ENCODE results near the gene ARMH1.
A peak's percentile ranks its signal among the peaks of the same experiment; 100 is the strongest.

ARMH1 gene

DNA sequence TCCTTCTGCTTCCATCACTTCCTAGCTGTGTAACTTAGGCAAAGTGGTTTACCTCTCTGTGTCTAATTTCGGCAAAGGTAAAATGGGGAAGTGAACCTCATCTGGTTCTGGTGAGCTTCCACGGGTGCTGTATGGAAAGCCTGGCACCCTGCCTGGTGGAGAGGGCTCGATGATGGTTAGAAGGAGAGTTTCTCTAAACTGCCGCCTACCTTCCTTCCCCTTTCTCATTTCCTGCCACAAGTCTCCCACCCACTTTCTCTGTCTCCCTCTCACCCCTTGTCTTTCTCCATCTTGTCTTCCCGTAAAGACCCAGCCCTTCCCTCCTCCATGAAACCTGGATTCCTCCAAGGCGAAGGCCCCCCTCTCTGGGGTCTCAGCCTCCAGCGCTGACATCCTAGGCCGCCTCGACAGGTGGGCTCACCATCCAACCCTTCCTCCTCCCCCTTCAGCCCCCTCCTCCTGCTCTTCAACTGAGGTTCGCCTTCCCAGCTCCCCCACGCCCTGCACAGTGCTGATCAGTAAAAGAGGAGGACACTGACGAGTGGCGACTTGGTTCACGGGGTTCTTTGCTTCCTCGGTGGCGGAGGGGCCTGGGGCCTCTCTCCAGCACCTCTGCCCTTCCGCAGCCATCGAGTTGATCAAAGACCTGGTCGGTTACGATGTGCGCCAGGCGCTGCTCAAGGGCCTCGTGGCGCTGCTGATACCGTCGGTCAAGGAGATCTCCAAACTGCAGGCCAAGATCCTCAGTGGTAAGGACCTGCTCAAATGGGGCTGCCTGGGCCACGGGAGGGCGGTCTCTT, 49.2 kb downstream of the ARMH1 start:
- TF ChIP-seq, protein P1, sequence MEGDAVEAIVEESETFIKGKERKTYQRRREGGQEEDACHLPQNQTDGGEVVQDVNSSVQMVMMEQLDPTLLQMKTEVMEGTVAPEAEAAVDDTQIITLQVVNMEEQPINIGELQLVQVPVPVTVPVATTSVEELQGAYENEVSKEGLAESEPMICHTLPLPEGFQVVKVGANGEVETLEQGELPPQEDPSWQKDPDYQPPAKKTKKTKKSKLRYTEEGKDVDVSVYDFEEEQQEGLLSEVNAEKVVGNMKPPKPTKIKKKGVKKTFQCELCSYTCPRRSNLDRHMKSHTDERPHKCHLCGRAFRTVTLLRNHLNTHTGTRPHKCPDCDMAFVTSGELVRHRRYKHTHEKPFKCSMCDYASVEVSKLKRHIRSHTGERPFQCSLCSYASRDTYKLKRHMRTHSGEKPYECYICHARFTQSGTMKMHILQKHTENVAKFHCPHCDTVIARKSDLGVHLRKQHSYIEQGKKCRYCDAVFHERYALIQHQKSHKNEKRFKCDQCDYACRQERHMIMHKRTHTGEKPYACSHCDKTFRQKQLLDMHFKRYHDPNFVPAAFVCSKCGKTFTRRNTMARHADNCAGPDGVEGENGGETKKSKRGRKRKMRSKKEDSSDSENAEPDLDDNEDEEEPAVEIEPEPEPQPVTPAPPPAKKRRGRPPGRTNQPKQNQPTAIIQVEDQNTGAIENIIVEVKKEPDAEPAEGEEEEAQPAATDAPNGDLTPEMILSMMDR (IDR thresholded peaks at IDR 0.05; ENCODE audit: insufficient read depth, missing control alignments): no peak
- DNase-seq (ENCODE audit: insufficient read length, low spot score) (no peak), FAIRE-seq (no peak)

- DNase-seq (ENCODE audit: insufficient read length, low spot score) (no peak), FAIRE-seq (no peak)
Measured at GRCh38 chr1:44724296-44724954, 49.9 kb downstream of the ARMH1 start.

GRCh38 chr1:44724955-44725698, 50.6 kb downstream of the ARMH1 start:
- no peak for DNase-seq (ENCODE audit: insufficient read length, low spot score)
- FAIRE-seq: no peak
- TF ChIP-seq, protein P1 (IDR thresholded peaks at IDR 0.05; ENCODE audit: insufficient read depth, missing control alignments): no peak

More at GRCh38 chr1:44724296-44724954, 49.9 kb downstream of the ARMH1 start:
- TF ChIP-seq, protein P1 (IDR thresholded peaks at IDR 0.05; ENCODE audit: insufficient read depth, missing control alignments): no peak

- peak; percentile 71 for DNase-seq (ENCODE audit: insufficient read length, low spot score)
- FAIRE-seq: no peak
- TF ChIP-seq, protein P1 (IDR thresholded peaks at IDR 0.05; ENCODE audit: insufficient read depth, missing control alignments): peak; percentile 78
Measured at GRCh38 chr1:44730741-44731512, 56.4 kb downstream of the ARMH1 start, which contains the start of gene RNU5D-1. Gene RNU5D-1 (minus strand): TSS chr1:44731170.

DNA sequence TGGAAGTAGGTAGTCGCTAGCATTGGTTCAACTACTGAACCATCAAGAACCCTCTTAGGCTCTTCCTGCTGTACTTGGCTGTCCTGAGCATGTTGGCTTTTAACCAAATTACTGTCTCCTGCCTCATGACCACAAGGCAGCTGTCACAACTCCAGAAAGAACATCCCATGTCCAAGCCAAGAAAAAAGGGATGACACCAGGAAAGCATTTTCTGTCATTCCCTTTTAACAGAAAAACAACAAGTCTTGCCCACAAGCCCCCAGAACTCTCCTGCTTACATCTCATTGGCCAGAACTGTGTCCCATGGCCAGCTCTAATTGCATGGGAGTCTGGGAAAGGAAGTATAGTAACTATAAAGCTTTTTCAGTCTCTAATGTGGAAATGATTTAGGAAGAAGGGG, 58.9 kb downstream of the ARMH1 start:
- TF ChIP-seq, protein P1 (IDR thresholded peaks at IDR 0.05; ENCODE audit: insufficient read depth, missing control alignments): no peak
- no peak for DNase-seq (ENCODE audit: insufficient read length, low spot score)
- FAIRE-seq: no peak

- FAIRE-seq (no peak), DNase-seq (ENCODE audit: insufficient read length, low spot score) (no peak)
- TF ChIP-seq, protein P1 (IDR thresholded peaks at IDR 0.05; ENCODE audit: insufficient read depth, missing control alignments): no peak
Measured at GRCh38 chr1:44733784-44734183, 59.3 kb downstream of the ARMH1 start.
